HG02571 (cell line): ENCODE measurements around the gene VIT.

Experiments used
- ATAC-seq: cut with Tn5 transposase; IDR thresholded peaks from one replicate; pipeline ENCODE4 v1.9.1; 2021; ENCODE audit warnings: mild to moderate bottlenecking, moderate library complexity; ENCODE audit not compliant: unreplicated experiment

The VIT gene

DNA sequence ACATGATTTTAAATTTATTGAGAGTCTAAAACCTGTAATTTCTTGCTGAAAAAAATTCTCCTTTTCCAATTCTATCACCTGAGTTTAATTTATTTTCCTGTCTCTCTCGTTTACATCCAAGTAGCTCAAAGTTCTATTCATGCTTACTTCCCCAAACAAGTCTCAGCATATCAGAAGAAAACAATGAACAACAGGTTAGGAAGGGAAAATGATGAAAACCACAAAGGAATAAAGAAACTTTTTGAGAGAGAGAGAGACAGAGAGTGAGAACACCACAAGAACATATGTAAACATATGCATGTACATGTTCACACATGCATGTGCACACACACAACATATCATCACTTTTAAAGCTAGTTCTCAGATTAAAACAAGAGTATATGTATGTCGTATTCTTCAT, 157.7 kb downstream of the VIT start:
- no peak for ATAC-seq

DNA sequence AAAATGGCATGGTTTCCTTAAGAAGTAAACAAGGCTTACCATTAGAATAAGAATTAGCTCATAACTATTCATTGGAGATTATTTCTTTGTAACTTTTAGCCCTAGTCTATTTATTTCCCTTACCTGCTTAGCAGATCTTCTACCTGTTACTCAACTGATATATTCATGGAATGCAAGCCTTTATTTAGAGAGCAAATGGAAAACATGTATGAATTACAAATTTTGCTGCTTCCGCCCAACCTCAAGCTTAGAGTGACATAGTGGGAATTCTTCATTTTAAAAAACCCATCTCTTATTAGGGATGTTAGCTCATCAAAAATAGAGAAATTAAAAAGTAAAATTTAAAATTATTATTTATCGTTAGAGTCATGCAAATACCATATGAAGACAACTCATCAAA, 158.9 kb downstream of the VIT start:
- no peak for ATAC-seq

DNA sequence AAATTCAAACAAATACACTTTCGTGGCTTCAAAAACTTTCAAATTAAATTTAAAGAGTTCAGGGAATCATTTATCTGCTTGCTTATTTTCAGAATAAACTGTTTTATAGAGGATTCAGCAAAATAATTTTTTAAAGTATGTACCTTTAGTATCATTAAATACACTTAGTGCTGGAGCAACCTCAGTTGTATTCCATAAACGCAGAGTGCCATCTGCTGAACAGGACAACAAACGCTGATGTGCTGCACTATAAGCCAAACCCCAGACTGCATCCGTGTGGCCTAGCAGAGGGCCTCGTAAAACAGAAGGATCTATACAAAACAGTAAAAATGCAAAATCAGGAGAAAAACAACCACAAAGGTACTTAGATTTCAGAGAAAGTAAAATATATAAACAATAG, 161.2 kb downstream of the VIT start:
- no peak for ATAC-seq

GRCh38 chr2:36858551-36859365, 162.3 kb downstream of the VIT start:
- no peak for ATAC-seq

GRCh38 chr2:36859366-36859792, 162.9 kb downstream of the VIT start:
- ATAC-seq, result no peak

DNA sequence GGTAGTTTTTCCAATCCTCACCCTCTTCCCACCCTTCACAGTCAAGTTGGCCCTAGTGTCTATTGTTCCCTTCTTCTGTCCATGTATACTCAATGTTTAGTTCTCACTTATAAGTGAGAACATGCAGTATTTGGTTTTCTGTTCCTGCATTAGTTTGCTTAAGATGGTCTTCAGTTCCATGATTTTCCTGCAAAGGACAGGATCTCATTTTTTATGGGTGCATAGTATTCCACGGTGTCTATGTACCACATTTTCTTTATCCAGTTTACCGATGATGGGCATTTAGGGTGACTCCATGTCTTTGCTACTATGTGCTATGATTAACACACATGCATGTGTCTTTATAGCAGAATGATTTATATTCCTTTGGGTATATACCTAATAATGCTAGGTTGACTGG, 165.4 kb downstream of the VIT start:
- no peak for ATAC-seq
